ENCODE data around the gene TSEN15. TPM values are rescaled to one million over a fixed set of nuclear protein-coding genes. Genes with fewer than 3 reads are reported as not detected.

The TSEN15 gene
- total and polyA plus RNA-seq, 9 of the 15 experiments (the other 6 are each of a cell fraction or from before 2014, with no cell fraction given), result 25.6 to 121 (median 91.3) TPM

GRCh38 chr1:184031409-184032107, 20.0 kb upstream of the TSEN15 start (continued):
- TF ChIP-seq ATF3 (IDR thresholded peaks at IDR 0.05) (peak; percentile 99), ATF3 (CRISPR knock-in tag; conservative IDR thresholded peaks at IDR 0.05) (peak; percentile 84; the same call in 1 of the 2 replicates), NR1H2 (CRISPR knock-in tag; IDR thresholded peaks at IDR 0.05) (no peak), XRCC4 (IDR thresholded peaks at IDR 0.05; ENCODE audit: extremely low read depth, insufficient read depth, insufficient read length) (no peak), NR2C2 (CRISPR knock-in tag; IDR thresholded peaks at IDR 0.05) (peak; percentile 45; the same call in 1 of the 2 replicates), NR2C2 (tag; IDR thresholded peaks at IDR 0.05) (peak; percentile 87), PRMT5 (CRISPR knock-in tag; IDR thresholded peaks at IDR 0.05) (no peak), UBTF (IDR thresholded peaks at IDR 0.05; ENCODE audit: borderline replicate concordance in 1 of 2, low read depth in 2 of 2, low read length in 2 of 2) (no peak), MAZ (CRISPR knock-in tag; conservative IDR thresholded peaks at IDR 0.05 in 1 of 2, IDR thresholded peaks at IDR 0.05 in 1 of 2) (no peak; a peak in 1 of 4 replicates), TAF7 (tag; IDR thresholded peaks at IDR 0.05) (no peak), MXD1 (CRISPR knock-in tag; IDR thresholded peaks at IDR 0.05; ENCODE audit: borderline replicate concordance, poor library complexity, severe bottlenecking) (no peak), RBM17 (IDR thresholded peaks at IDR 0.05; ENCODE audit: borderline replicate concordance, low read depth, low read length) (no peak), MAFK (IDR thresholded peaks at IDR 0.05; ENCODE audit: low read length) (no peak; the same call in 1 of the 2 replicates), TRIM28 (IDR thresholded peaks at IDR 0.05) (peak; percentile 58; the same call in 1 of the 2 replicates), BRF2 (IDR thresholded peaks at IDR 0.05; ENCODE audit: borderline replicate concordance, insufficient read depth, insufficient read length) (no peak), RBBP5 (IDR thresholded peaks at IDR 0.05; ENCODE audit: borderline replicate concordance, insufficient read depth, low read length, poor library complexity, severe bottlenecking) (no peak), ATF4 (CRISPR knock-in tag; IDR thresholded peaks at IDR 0.05) (peak; percentile 95), POLR2AphosphoS5 (IDR thresholded peaks at IDR 0.05; ENCODE audit: control insufficient read depth, insufficient read depth, low read depth, low read length) (peak; percentile 96), USF1 (CRISPR knock-in tag; IDR thresholded peaks at IDR 0.05) (no peak), CHCHD3 (CRISPR knock-in tag; IDR thresholded peaks at IDR 0.05) (no peak)

Measured in K562 (cell line).